ENCODE results near the gene ZNF670. TPM values are rescaled to one million over a fixed set of nuclear protein-coding genes. Genes with fewer than 3 reads are reported as not detected.

ZNF670 gene
- total and polyA plus RNA-seq, 9 of the 15 experiments (the other 6 are each of a cell fraction or from before 2014, with no cell fraction given), result 7.1 to 23.4 (median 11.8) TPM

GRCh38 chr1:247110627-247111258 is 32.1 kb upstream of the ZNF670 start (continued):
- TF ChIP-seq RBM15 (IDR thresholded peaks at IDR 0.05; ENCODE audit: insufficient read depth, low read length), result no peak
- no peak for TF ChIP-seq TGIF2 (CRISPR knock-in tag; IDR thresholded peaks at IDR 0.05)
- TF ChIP-seq ILF3 (IDR thresholded peaks at IDR 0.05; ENCODE audit: borderline replicate concordance), result no peak
- no peak for TF ChIP-seq NR1H2 (CRISPR knock-in tag; IDR thresholded peaks at IDR 0.05)
- no peak for TF ChIP-seq RBM34 (IDR thresholded peaks at IDR 0.05; ENCODE audit: borderline replicate concordance, insufficient read depth, low read length)
- no peak for TF ChIP-seq MED1 (CRISPR knock-in tag; IDR thresholded peaks at IDR 0.05; ENCODE audit: borderline replicate concordance)
- TF ChIP-seq HNRNPL (IDR thresholded peaks at IDR 0.05; ENCODE audit: low read depth, low read length), result no peak
- no peak for TF ChIP-seq ZNF253 (CRISPR knock-in tag; conservative IDR thresholded peaks at IDR 0.05)
- TF ChIP-seq, protein P1, sequence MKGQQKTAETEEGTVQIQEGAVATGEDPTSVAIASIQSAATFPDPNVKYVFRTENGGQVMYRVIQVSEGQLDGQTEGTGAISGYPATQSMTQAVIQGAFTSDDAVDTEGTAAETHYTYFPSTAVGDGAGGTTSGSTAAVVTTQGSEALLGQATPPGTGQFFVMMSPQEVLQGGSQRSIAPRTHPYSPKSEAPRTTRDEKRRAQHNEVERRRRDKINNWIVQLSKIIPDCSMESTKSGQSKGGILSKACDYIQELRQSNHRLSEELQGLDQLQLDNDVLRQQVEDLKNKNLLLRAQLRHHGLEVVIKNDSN (CRISPR knock-in tag; IDR thresholded peaks at IDR 0.05), result no peak
- TF ChIP-seq SAFB (IDR thresholded peaks at IDR 0.05; ENCODE audit: borderline replicate concordance, low read depth, low read length), result no peak
- peak; percentile 80 for TF ChIP-seq STAT5A (IDR thresholded peaks at IDR 0.05; ENCODE audit: borderline replicate concordance, low read length)
- TF ChIP-seq RBFOX2 (IDR thresholded peaks at IDR 0.05; ENCODE audit: low read depth, low read length), result no peak
- TF ChIP-seq, protein P2, sequence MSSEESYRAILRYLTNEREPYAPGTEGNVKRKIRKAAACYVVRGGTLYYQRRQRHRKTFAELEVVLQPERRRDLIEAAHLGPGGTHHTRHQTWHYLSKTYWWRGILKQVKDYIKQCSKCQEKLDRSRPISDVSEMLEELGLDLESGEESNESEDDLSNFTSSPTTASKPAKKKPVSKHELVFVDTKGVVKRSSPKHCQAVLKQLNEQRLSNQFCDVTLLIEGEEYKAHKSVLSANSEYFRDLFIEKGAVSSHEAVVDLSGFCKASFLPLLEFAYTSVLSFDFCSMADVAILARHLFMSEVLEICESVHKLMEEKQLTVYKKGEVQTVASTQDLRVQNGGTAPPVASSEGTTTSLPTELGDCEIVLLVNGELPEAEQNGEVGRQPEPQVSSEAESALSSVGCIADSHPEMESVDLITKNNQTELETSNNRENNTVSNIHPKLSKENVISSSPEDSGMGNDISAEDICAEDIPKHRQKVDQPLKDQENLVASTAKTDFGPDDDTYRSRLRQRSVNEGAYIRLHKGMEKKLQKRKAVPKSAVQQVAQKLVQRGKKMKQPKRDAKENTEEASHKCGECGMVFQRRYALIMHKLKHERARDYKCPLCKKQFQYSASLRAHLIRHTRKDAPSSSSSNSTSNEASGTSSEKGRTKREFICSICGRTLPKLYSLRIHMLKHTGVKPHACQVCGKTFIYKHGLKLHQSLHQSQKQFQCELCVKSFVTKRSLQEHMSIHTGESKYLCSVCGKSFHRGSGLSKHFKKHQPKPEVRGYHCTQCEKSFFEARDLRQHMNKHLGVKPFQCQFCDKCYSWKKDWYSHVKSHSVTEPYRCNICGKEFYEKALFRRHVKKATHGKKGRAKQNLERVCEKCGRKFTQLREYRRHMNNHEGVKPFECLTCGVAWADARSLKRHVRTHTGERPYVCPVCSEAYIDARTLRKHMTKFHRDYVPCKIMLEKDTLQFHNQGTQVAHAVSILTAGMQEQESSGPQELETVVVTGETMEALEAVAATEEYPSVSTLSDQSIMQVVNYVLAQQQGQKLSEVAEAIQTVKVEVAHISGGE (CRISPR knock-in tag; IDR thresholded peaks at IDR 0.05), result peak in 1 of 3 experiments; percentile 47; a peak in 1 of 6 replicates
- peak in 1 of 2 experiments; percentile 31; a peak in 1 of 4 replicates for TF ChIP-seq ZNF318 (IDR thresholded peaks at IDR 0.05; ENCODE audit: borderline replicate concordance in 1 of 2, low read depth in 1 of 2)

All from K562 (cell line).